GM13976 (cell line): ENCODE measurements around the gene MBTPS1.

Source experiments
- DNase-seq: peaks from one replicate; pipeline ENCODE4 v3.0.0; 2012; ENCODE audit warnings: low spot score
- in situ Hi-C: fragments of 300-500 bp; cut with MboI; formaldehyde crosslinking; loops from one replicate; pipeline ENCODE4 v1.12.0; 2022; ENCODE audit warnings: low sequenced_read_pairs, mixed read lengths, inconsistent platforms; ENCODE audit not compliant: unreplicated experiment
- TF ChIP-seq, protein P1 (sequence below): IDR thresholded peaks from 2 replicates; pipeline ENCODE4 v1.5.1; 2012; ENCODE audit warnings: borderline replicate concordance, mild to moderate bottlenecking; ENCODE audit not compliant: insufficient read depth; ENCODE audit errors: extremely low read depth, missing control alignments, control extremely low read depth

MBTPS1 gene

DNA sequence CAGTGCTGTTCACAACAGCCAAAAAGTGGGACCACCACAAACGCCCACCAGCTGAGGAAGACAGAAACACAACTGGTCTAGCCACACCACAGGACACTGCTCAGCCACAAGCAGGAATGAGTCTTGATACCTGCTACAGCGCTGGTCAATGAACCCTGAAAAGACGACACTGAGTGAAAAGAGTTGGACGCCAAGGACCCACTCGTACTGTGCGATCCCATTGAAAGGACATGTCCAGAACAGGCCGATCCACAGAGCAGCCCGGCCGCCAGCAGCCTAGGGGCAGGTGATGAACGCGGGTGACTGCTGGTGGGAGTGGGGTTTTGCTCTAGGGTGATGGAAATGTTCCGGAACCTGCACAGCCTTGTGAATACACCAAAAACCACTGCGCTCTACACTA is 63.5 kb downstream of the MBTPS1 start:
- no peak for DNase-seq
- TF ChIP-seq, protein P1, sequence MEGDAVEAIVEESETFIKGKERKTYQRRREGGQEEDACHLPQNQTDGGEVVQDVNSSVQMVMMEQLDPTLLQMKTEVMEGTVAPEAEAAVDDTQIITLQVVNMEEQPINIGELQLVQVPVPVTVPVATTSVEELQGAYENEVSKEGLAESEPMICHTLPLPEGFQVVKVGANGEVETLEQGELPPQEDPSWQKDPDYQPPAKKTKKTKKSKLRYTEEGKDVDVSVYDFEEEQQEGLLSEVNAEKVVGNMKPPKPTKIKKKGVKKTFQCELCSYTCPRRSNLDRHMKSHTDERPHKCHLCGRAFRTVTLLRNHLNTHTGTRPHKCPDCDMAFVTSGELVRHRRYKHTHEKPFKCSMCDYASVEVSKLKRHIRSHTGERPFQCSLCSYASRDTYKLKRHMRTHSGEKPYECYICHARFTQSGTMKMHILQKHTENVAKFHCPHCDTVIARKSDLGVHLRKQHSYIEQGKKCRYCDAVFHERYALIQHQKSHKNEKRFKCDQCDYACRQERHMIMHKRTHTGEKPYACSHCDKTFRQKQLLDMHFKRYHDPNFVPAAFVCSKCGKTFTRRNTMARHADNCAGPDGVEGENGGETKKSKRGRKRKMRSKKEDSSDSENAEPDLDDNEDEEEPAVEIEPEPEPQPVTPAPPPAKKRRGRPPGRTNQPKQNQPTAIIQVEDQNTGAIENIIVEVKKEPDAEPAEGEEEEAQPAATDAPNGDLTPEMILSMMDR, result no peak
- in situ Hi-C loops, result loop anchor here (25.0 kb wide), 1 partner anchor 91 kb away; the partner anchor contains the start of genes NECAB2 and OSGIN1

DNA sequence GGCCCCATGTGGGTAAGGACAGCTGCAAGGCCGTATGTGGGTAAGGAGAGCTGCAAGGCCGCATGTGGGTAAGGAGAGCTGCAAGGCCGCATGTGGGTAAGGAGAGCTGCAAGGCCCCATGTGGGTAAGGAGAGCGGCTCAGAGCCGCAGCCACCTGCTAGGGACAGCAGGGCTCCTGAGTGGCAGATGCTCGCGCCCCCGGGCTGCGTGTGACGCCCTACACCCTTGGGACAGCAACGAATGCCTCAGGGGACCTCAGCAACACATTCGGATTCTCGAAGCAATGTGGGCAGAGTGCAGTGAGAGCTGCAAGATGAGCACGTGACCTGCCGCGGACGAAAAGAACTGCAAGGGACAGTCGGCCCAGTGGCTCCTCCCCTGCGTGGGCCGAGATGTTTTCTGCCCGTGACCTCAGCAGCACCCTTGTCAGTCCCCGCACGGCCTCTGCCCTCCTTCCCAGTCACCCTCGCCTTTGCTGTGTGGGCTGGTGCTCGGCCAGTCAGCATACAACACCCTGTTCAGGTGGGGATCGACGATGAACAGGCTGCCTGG is 64.6 kb downstream of the MBTPS1 start:
- no peak for DNase-seq
- TF ChIP-seq, protein P1, result no peak
- in situ Hi-C loops, result loop anchor here (25.0 kb wide), 1 partner anchor 90 kb away; the partner anchor contains the start of genes NECAB2 and OSGIN1

DNA sequence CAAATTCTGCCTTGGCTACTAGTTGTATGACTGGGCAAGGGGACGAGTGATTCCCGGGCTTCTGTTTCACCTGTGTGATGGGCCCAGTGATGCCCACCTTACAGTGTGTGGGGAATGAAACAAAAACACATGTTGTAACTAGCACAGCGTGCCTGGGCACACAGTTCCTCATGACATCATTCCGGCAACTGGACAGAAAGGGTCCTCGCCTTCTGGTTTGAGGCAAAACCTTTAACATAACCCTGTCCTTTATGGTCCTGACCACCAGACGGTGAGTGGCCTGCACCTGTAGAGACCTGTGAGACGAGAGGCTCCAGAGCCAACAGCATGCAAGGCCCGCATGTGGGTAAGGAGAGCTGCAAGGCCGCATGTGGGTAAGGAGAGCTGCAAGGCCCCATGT is 66.4 kb downstream of the MBTPS1 start:
- DNase-seq, result no peak
- in situ Hi-C loops, result loop anchor here (25.0 kb wide), 1 partner anchor 88 kb away; the partner anchor contains the start of genes NECAB2 and OSGIN1
- TF ChIP-seq, protein P1, result no peak

DNA sequence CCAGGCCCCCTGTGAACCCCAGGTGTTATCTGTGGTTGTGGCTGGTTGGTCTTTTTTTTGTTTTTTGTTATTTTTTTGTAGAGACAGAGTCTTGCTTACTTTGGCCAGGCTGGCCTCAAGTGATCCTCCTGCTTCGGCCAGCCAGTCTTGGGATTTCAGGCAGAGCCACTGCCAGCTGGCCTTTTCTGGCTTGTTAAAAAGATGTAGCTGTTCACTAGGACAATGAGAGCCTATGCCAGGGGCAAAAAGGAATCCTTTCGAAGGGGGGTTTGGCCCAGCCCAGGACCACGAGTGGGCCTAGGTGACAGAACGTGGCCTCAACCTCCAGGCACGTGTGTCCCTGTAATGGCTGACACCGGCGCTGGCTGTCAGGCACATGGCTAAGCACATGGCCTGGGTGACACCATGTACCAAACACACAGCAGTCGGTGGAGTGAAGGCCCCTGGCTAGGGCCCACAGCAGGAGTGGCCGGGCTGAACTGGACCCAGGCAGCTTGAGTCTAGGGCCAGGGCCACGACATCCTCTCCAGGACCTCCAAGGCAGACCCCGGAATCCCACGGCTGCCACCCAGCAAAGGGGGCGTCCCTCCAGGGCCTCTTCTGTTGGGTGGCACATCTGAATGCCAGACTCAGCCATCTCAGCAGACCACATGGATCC is 67.2 kb downstream of the MBTPS1 start:
- in situ Hi-C loops, result loop anchor here (25.0 kb wide), 1 partner anchor 87 kb away; the partner anchor contains the start of genes NECAB2 and OSGIN1
- no peak for DNase-seq
- TF ChIP-seq, protein P1, result no peak

DNA sequence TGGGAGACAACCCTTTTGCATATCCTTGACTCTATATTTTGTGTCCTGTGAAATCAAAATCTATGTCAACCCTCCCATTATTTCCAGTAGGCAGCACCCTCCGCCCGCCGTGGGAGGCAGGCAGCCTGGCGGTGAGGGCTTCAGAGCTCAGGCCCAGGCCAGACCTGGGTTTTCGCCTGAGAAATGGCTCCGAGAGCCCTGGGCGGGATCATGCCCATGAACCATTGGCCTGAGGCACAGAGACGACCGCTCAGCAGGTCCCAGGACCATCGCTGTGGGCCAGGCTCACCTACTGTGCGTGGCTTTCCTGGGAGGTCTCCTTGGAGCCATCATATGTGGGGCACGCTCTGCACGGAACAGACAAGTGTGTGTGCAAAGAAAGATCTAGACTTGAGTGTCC is 67.9 kb downstream of the MBTPS1 start:
- DNase-seq, result no peak
- in situ Hi-C loops, result no loop called here

DNA sequence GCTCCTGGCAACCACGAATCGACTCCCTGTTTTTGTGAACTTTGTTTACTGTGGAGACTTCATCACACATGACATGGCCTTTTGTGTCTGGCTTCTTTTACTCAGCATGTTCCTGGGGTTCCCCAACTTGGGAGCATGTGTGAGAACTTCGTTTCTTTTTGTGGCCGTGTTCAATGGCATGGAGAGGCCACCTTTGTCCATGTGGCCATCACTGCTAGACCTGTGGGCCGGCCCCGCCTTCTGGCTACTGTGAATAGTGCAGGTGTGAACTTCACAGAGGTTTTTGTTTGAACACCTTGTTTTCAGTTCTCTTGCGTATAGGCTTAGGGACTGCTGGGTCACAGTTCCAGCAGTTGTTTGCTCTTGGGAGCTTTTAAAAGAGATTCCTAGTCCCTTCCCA is 68.5 kb downstream of the MBTPS1 start:
- in situ Hi-C loops, result no loop called here
- TF ChIP-seq, protein P1, result no peak
- no peak for DNase-seq

More for the DNA sequence above, 67.9 kb downstream of the MBTPS1 start:
- TF ChIP-seq, protein P1, result no peak
